ENCODE results near the gene HLX.

GRCh38 chr1:220894025-220894923 is 15.0 kb downstream of the HLX start:
- TF ChIP-seq CTCF (IDR thresholded peaks at IDR 0.05) (no peak), POLR2A (IDR thresholded peaks at IDR 0.05) (no peak), POLR2AphosphoS5 (IDR thresholded peaks at IDR 0.05) (no peak), EP300 (IDR thresholded peaks at IDR 0.05; ENCODE audit: low read depth) (no peak)

Data from transverse colon (tissue), 4 donors.